Astrocyte (in vitro differentiated cells and primary cell): ENCODE measurements around the gene DGKB. TPM values are rescaled to one million over a fixed set of nuclear protein-coding genes. Genes with fewer than 3 reads are reported as not detected.

Source experiments
- DNase-seq: peaks from one replicate; pipeline ENCODE4 v3.0.0-alpha.2; 2010; ENCODE audit warnings: low read depth
- FAIRE-seq: peaks from 2 replicates; lab custom pipeline; 2011; peaks lifted over from hg19 to GRCh38; lab: Jason Lieb, UNC
- H2AFZ ChIP-seq: 2 replicates; pipeline ENCODE4 v1.6.0; 2012; ENCODE audit warnings: low read depth, low read length, inconsistent platforms
- H3K27ac ChIP-seq: 2 replicates; pipeline ENCODE4 v1.5.1; 2011; ENCODE audit warnings: low read depth, low read length, inconsistent platforms
- H3K27me3 ChIP-seq: 2 replicates; pipeline ENCODE4 v1.6.0; 2011; ENCODE audit warnings: low read length, inconsistent platforms; ENCODE audit not compliant: insufficient read depth
- H3K36me3 ChIP-seq: 2 replicates; pipeline ENCODE4 v1.5.1; 2011; ENCODE audit warnings: low read length, inconsistent platforms; ENCODE audit not compliant: insufficient read depth
- H3K4me1 ChIP-seq: 2 replicates; pipeline ENCODE4 v1.5.1; 2011; ENCODE audit warnings: low read length, inconsistent platforms; ENCODE audit not compliant: insufficient read depth
- H3K4me2 ChIP-seq: 2 replicates; pipeline ENCODE4 v1.6.0; 2012; ENCODE audit warnings: low read length, inconsistent platforms
- H3K4me3 ChIP-seq: 2 replicates; pipeline ENCODE4 v1.5.1; 2011; ENCODE audit warnings: low read depth, mild to moderate bottlenecking, low read length, inconsistent platforms; ENCODE audit not compliant: insufficient read depth
- H3K79me2 ChIP-seq: 2 replicates; pipeline ENCODE4 v1.6.0; 2012; ENCODE audit warnings: mild to moderate bottlenecking, low read length, inconsistent platforms; ENCODE audit not compliant: insufficient read depth
- H3K9ac ChIP-seq: 2 replicates; pipeline ENCODE4 v1.6.0; 2012; ENCODE audit warnings: mild to moderate bottlenecking, low read length, inconsistent platforms
- H3K9me3 ChIP-seq: 2 replicates; pipeline ENCODE4 v1.5.1; 2012; ENCODE audit warnings: low read depth, mild to moderate bottlenecking, low read length, inconsistent platforms; ENCODE audit not compliant: insufficient read depth
- H4K20me1 ChIP-seq: 2 replicates; pipeline ENCODE4 v1.6.0; 2012; ENCODE audit warnings: low read length, inconsistent platforms; ENCODE audit not compliant: insufficient read depth
- H3K27ac Mint-ChIP-seq: one replicate; pipeline ENCODE4 v1.8.0; 2021; ENCODE audit warnings: mild to moderate bottlenecking, mixed read lengths; ENCODE audit not compliant: unreplicated experiment
- H3K27me3 Mint-ChIP-seq: one replicate; pipeline ENCODE4 v1.8.0; 2021; ENCODE audit warnings: low read depth, mixed read lengths; ENCODE audit not compliant: unreplicated experiment
- H3K36me3 Mint-ChIP-seq: one replicate; pipeline ENCODE4 v1.8.0; 2021; ENCODE audit warnings: low read depth, mixed read lengths; ENCODE audit not compliant: unreplicated experiment
- H3K4me1 Mint-ChIP-seq: one replicate; pipeline ENCODE4 v1.8.0; 2021; ENCODE audit warnings: low read depth, mixed read lengths; ENCODE audit not compliant: unreplicated experiment
- H3K4me3 Mint-ChIP-seq: one replicate; pipeline ENCODE4 v1.8.0; 2021; ENCODE audit warnings: mild to moderate bottlenecking, moderate library complexity, mixed read lengths; ENCODE audit not compliant: unreplicated experiment
- H3K9me3 Mint-ChIP-seq: one replicate; pipeline ENCODE4 v1.8.0; 2021; ENCODE audit warnings: mild to moderate bottlenecking, mixed read lengths; ENCODE audit not compliant: unreplicated experiment
- EZH2 ChIP-seq: IDR thresholded peaks from 2 replicates; pipeline ENCODE4 v1.6.1; 2012; ENCODE audit warnings: mild to moderate bottlenecking, low read length, inconsistent platforms; ENCODE audit not compliant: insufficient read depth
- total RNA-seq: library from RNA; stranded (reverse); gene quantifications from 2 replicates; pipeline ENCODE4 v1.2.1, GENCODE V29; 2021
- TF ChIP-seq, protein P1 (sequence below): IDR thresholded peaks from 2 replicates; pipeline ENCODE4 v1.5.1; 2011; ENCODE audit warnings: low read depth, mild to moderate bottlenecking, inconsistent platforms, low read length, moderate library complexity; ENCODE audit not compliant: insufficient read depth

DGKB gene
- total RNA-seq, 1 donor from 2014 or later: 0.39 TPM

DNA sequence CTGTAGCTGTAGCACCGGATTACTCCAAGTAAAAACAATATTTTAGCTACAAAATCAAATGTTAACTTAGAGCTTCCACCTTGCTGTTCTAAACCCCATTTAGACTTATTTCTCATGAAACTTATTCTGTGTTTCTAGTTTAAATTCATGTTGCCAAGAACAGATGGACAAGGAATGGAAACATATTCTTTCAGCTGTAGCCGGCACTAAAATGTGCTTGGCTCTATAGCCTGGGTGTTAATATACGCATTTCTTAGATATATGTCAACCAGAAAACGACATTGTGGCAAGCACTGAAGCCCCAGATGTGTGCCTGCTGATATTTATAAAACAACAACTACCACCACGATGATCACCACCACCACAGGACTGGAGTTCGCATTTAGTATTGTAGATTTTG lies 722.8 kb downstream of the DGKB start:
- H3K36me3 Mint-ChIP-seq: no peaks in the 10 kb centered on the region
- no peak overlapping the region for H2AFZ ChIP-seq

DNA sequence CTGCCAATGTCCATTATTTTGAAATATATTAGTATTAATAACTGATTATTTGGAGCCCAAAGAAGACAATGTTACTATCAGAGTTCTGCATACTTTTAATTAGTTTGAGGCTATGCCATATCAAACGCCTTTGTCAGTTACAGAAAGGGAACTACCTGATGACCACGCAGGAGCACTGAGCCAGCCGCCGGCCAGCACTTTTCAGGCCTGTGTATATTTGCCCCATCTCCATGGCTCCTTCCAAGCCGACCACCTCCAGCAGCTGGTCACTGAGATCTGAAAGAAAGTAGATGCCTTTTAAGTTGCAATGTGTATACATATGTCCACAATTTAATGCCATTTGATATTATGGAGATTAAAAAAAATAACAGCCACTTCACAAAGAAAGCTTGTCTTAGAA lies 724.7 kb downstream of the DGKB start:
- FAIRE-seq (no peak), DNase-seq (no peak)
- no peaks in the 10 kb centered on the region for H3K27me3 ChIP-seq
- H3K36me3 ChIP-seq: no peaks in the 10 kb centered on the region
- H4K20me1 ChIP-seq: no peaks in the 10 kb centered on the region
- H3K9me3 ChIP-seq: no peaks in the 10 kb centered on the region
- H3K4me3 ChIP-seq: no peak overlapping the region
- no peak overlapping the region for H3K4me2 ChIP-seq
- Mint-ChIP-seq H3K27me3 (no peaks in the 10 kb centered on the region), H3K36me3 (no peaks in the 10 kb centered on the region), H3K27ac (no peak overlapping the region), H3K9me3 (no peaks in the 10 kb centered on the region), H3K4me1 (no peaks in the 10 kb centered on the region), H3K4me3 (no peak overlapping the region)
- TF ChIP-seq EZH2: no peak
- TF ChIP-seq, protein P1, sequence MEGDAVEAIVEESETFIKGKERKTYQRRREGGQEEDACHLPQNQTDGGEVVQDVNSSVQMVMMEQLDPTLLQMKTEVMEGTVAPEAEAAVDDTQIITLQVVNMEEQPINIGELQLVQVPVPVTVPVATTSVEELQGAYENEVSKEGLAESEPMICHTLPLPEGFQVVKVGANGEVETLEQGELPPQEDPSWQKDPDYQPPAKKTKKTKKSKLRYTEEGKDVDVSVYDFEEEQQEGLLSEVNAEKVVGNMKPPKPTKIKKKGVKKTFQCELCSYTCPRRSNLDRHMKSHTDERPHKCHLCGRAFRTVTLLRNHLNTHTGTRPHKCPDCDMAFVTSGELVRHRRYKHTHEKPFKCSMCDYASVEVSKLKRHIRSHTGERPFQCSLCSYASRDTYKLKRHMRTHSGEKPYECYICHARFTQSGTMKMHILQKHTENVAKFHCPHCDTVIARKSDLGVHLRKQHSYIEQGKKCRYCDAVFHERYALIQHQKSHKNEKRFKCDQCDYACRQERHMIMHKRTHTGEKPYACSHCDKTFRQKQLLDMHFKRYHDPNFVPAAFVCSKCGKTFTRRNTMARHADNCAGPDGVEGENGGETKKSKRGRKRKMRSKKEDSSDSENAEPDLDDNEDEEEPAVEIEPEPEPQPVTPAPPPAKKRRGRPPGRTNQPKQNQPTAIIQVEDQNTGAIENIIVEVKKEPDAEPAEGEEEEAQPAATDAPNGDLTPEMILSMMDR: no peak
- H3K9ac ChIP-seq: no peak overlapping the region
- no peak overlapping the region for H2AFZ ChIP-seq
- H3K4me1 ChIP-seq: no peaks in the 10 kb centered on the region
- no peaks in the 10 kb centered on the region for H3K79me2 ChIP-seq
- no peak overlapping the region for H3K27ac ChIP-seq

More for the DNA sequence above, 722.8 kb downstream of the DGKB start:
- Histone ChIP-seq H3K27ac (no peak overlapping the region), H4K20me1 (no peaks in the 10 kb centered on the region), H3K36me3 (no peaks in the 10 kb centered on the region), H3K79me2 (no peaks in the 10 kb centered on the region), H3K4me2 (no peak overlapping the region), H3K9ac (no peak overlapping the region), H3K9me3 (no peaks in the 10 kb centered on the region), H3K4me1 (no peaks in the 10 kb centered on the region), H3K27me3 (no peaks in the 10 kb centered on the region), H3K4me3 (no peak overlapping the region)
- no peaks in the 10 kb centered on the region for H3K27me3 Mint-ChIP-seq
- no peak overlapping the region for H3K27ac Mint-ChIP-seq
- FAIRE-seq: no peak
- H3K4me3 Mint-ChIP-seq: no peak overlapping the region
- DNase-seq: no peak
- H3K4me1 Mint-ChIP-seq: no peaks in the 10 kb centered on the region
- H3K9me3 Mint-ChIP-seq: peaks cover 3% of the 10 kb centered on the region
- no peak for TF ChIP-seq EZH2
- TF ChIP-seq, protein P1: no peak

DNA sequence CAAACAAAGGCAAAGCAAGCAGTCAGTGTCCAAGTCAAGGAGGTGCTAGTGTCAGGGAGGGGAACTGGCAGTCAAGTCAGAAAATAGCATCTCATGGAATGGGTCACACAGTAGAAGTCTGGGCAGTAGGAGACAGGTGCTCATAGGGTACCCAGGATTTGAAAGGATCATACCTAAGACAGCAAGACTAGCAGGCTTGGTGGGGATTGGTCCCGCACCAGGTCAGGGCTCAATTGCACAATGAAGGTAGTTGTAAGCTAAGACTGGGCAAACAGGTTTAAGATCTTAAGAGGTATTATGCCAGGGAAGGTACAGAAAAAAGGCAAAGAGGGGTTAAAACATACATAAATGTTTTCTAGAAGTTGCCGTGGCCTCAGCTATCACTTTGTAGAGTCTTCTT lies 731.7 kb downstream of the DGKB start:
- Mint-ChIP-seq H3K27me3 (no peaks in the 10 kb centered on the region), H3K9me3 (peaks cover 4% of the 10 kb centered on the region), H3K27ac (no peak overlapping the region), H3K4me1 (no peaks in the 10 kb centered on the region), H3K4me3 (no peak overlapping the region), H3K36me3 (no peaks in the 10 kb centered on the region)
- H3K4me2 ChIP-seq: no peak overlapping the region
- no peaks in the 10 kb centered on the region for H3K9me3 ChIP-seq
- no peaks in the 10 kb centered on the region for H3K36me3 ChIP-seq
- H3K9ac ChIP-seq: no peak overlapping the region
- H2AFZ ChIP-seq: no peak overlapping the region
- TF ChIP-seq, protein P1: no peak
- TF ChIP-seq EZH2: no peak
- no peaks in the 10 kb centered on the region for H3K27me3 ChIP-seq
- H4K20me1 ChIP-seq: no peaks in the 10 kb centered on the region
- no peaks in the 10 kb centered on the region for H3K4me1 ChIP-seq
- no peaks in the 10 kb centered on the region for H3K79me2 ChIP-seq
- H3K4me3 ChIP-seq: no peak overlapping the region
- DNase-seq (no peak), FAIRE-seq (no peak)
- no peak overlapping the region for H3K27ac ChIP-seq
